Measurements from ENCODE around the gene TUBB2A.

The TUBB2A gene

DNA sequence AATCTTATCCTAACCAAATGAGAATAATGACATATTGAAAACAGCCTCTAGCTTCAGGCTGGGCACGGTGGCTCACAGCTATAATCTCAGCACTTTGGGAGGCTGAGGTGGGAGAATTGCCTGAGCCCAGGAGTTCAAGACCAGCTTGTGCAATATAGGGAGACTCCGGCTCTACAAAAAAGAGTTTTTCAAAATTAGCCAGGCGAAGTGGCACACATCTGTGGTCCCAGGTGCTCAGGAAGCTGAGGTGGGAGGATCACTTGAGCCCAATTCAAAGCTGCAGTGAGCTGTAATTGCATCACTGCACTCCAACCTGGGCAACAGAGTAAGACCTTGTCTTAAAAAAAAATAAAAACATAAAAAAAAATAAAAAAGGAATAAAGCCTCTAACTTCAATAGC lies 4.7 kb downstream of the TUBB2A start:
- TF ChIP-seq, protein P1, sequence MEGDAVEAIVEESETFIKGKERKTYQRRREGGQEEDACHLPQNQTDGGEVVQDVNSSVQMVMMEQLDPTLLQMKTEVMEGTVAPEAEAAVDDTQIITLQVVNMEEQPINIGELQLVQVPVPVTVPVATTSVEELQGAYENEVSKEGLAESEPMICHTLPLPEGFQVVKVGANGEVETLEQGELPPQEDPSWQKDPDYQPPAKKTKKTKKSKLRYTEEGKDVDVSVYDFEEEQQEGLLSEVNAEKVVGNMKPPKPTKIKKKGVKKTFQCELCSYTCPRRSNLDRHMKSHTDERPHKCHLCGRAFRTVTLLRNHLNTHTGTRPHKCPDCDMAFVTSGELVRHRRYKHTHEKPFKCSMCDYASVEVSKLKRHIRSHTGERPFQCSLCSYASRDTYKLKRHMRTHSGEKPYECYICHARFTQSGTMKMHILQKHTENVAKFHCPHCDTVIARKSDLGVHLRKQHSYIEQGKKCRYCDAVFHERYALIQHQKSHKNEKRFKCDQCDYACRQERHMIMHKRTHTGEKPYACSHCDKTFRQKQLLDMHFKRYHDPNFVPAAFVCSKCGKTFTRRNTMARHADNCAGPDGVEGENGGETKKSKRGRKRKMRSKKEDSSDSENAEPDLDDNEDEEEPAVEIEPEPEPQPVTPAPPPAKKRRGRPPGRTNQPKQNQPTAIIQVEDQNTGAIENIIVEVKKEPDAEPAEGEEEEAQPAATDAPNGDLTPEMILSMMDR (IDR thresholded peaks at IDR 0.05; ENCODE audit: low read depth, low read length): no peak
- DNase-seq (ENCODE audit: low read depth, low spot score): no peak
- in situ Hi-C loops (cut with HindIII; ENCODE audit: low sequenced_read_pairs): no loop called here
- no peak overlapping the region for H3K4me3 ChIP-seq (ENCODE audit: low read depth, low read length)

DNA sequence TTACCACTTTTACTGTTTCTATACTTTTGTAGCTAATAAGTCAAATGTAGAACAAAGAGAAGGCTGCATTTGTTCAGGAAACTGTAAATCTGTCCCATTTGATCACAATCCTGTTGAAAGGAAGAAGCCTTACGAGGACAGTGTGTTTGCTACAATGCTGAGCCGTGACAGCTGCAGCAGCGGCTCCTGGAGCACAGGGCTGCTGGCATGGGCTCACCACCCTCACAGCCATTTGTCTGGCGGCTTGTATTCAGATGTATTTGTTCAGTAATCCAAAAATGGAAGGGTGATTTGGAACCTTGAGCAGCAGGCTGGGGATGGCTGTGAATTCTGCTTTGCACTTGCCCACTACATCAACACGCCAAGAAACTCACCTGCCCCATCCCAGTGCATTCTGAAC lies 5.7 kb downstream of the TUBB2A start:
- in situ Hi-C loops (cut with HindIII; ENCODE audit: low sequenced_read_pairs): no loop called here
- DNase-seq (ENCODE audit: low read depth, low spot score): no peak
- no peak overlapping the region for H3K4me3 ChIP-seq (ENCODE audit: low read depth, low read length)
- TF ChIP-seq, protein P1 (IDR thresholded peaks at IDR 0.05; ENCODE audit: low read depth, low read length): no peak

DNA sequence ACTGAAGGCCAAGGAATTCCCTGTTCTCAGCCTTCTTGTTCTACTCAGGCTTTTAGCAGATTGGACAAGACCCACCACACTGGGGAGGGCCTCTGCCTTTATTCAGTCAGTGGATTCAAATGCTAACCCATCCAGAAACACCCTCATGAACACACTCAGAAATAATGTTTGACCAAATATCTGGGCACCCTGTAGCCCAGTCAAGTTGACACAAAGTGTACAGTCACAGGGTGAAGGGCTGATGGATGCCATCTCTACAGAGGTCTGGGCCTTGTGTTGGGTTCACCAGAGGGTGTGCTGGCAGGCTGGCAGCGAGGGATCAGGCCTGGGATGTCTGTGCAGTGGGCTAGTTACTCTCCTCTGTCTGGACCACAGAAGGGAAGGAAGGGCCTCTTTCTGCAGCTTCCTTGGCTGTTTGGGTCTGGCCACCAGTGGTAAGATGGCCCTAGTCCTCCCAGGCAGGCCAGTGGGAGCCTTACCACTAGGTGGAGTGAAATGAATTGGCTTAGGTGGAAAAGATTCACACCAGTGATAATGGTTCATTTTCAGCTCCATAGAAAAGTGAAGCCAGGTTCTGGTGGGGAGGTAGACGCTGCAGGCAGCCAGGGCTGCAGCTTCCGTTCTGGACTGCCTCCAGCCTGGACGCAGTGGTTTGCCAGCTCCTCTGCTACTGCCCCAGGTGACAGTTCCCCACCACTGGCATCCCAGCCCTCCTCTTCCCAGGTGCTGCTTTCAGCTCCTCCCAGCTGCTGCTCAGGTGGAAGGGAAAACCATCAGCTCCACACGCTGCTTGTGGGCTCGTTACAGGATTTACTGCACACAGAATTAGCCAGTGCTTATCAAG lies 9.2 kb downstream of the TUBB2A start:
- in situ Hi-C loops (cut with HindIII; ENCODE audit: low sequenced_read_pairs): no loop called here
- DNase-seq (ENCODE audit: low read depth, low spot score): no peak
- no peak overlapping the region for H3K4me3 ChIP-seq (ENCODE audit: low read depth, low read length)
- TF ChIP-seq, protein P1 (IDR thresholded peaks at IDR 0.05; ENCODE audit: low read depth, low read length): peak; percentile 8

DNA sequence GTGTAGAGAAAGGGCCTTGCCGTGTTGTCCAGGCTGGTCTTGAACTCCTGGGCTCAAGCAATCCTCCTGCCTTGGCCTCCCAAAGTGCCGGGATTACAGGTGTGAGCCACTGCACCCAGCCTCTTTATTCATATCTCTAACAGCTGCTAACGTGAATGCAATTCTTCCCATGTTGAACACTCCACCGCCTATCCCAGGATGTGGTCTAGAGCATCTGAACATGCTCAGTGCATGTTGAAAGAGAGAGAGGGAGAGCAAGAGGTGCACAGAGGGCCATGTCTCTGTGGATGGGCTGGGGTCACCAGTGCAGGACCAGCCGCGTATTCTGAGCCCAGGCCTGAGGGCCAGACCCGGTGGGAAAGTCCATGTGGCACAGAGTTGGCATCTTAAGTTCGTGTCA lies 12.8 kb downstream of the TUBB2A start:
- H3K4me3 ChIP-seq (ENCODE audit: low read depth, low read length): no peak overlapping the region
- DNase-seq (ENCODE audit: low read depth, low spot score): no peak
- in situ Hi-C loops (cut with HindIII; ENCODE audit: low sequenced_read_pairs): no loop called here
- TF ChIP-seq, protein P1 (IDR thresholded peaks at IDR 0.05; ENCODE audit: low read depth, low read length): no peak

DNA sequence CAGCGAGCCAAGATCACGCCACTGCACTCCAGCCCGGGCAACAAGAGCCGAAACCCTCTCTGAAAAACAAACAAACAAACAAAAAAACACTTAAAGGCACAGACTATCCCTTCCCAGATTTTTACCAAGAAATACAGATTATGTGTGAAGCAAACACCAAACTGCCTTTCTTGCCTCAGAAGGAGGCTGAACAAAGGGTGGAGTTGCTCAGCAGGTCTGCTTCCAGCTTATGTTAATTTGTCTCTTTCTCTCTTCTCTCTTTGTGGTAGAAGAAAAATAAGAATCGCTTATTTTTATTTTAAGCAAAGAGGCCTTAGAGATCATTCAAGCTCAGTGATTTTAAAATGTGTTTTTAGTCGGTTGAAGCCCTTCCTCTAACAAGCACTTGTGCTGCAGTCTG lies 14.2 kb downstream of the TUBB2A start:
- in situ Hi-C loops (cut with HindIII; ENCODE audit: low sequenced_read_pairs): no loop called here
- TF ChIP-seq, protein P1 (IDR thresholded peaks at IDR 0.05; ENCODE audit: low read depth, low read length): no peak
- no peak overlapping the region for H3K4me3 ChIP-seq (ENCODE audit: low read depth, low read length)
- DNase-seq (ENCODE audit: low read depth, low spot score): no peak

DNA sequence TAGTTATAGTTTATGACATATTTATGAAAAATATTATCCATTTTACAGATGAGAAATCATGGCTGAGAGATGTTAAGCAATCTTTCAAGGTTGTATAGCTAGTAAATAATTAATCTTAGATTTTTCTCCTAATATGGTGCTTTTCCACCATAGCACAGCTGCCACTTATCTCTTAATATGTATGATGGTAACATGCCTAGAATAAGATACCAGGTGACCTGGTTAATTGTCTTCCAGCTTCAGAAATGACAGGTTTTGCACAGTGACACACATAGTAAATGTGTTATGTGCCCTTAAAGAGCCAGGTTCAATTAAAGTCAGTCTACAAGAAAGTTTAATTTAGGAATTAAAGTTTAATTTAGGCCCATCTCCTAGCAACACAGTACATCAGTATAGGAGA lies 14.8 kb downstream of the TUBB2A start:
- in situ Hi-C loops (cut with HindIII; ENCODE audit: low sequenced_read_pairs): no loop called here
- TF ChIP-seq, protein P1 (IDR thresholded peaks at IDR 0.05; ENCODE audit: low read depth, low read length): no peak
- DNase-seq (ENCODE audit: low read depth, low spot score): no peak
- no peak overlapping the region for H3K4me3 ChIP-seq (ENCODE audit: low read depth, low read length)

All from astrocyte of the spinal cord (primary cell).